Neural cell (in vitro differentiated cells): ENCODE measurements around the gene CRTC3. TPM values are rescaled to one million over a fixed set of nuclear protein-coding genes. Genes with fewer than 3 reads are reported as not detected.
"Not testable (repeated sequence)": the region's sequence is repeated elsewhere in the genome, so short reads cannot be mapped to it uniquely, and the experiment has no call there.

Experiments
- H2AFZ ChIP-seq: fragments of 200-600, 300-800 bp; sonication (generic), shearing (Covaris generic); 2 replicates; pipeline ENCODE4 v1.6.0; 2014; ENCODE audit warnings: low read depth, mild to moderate bottlenecking, antibody characterized with exemption, low read length, moderate library complexity
- H3F3A ChIP-seq: fragments of 200-600 bp; shearing (Covaris generic); 2 replicates; pipeline ENCODE4 v1.6.1; 2016; ENCODE audit warnings: mild to moderate bottlenecking, moderate library complexity, mixed read lengths, antibody characterized with exemption, low read length; ENCODE audit not compliant: insufficient read depth, poor library complexity, severe bottlenecking
- H3K27ac ChIP-seq: fragments of 200-600, 300-800 bp; sonication (generic), shearing (Covaris generic); 2 replicates; pipeline ENCODE4 v1.5.1; 2014; ENCODE audit warnings: mild to moderate bottlenecking, low read length, moderate library complexity
- H3K27me3 ChIP-seq: fragments of 300-800, 200-600 bp; sonication (generic), shearing (Covaris generic); 2 replicates; pipeline ENCODE4 v1.6.0; 2014; ENCODE audit warnings: mild to moderate bottlenecking, low read depth, low read length, moderate library complexity; ENCODE audit not compliant: insufficient read depth
- H3K36me3 ChIP-seq: fragments of 300-800, 200-600 bp; sonication (generic), shearing (Covaris generic); 2 replicates; pipeline ENCODE4 v1.5.1; 2014; ENCODE audit warnings: mild to moderate bottlenecking, antibody characterized with exemption, low read length, moderate library complexity; ENCODE audit not compliant: insufficient read depth
- H3K4me2 ChIP-seq: fragments of 300-800, 200-600 bp; sonication (generic), shearing (Covaris generic); 2 replicates; pipeline ENCODE4 v1.6.0; 2014; ENCODE audit warnings: mild to moderate bottlenecking, low read length
- H3K4me3 ChIP-seq: fragments of 300-800, 200-600 bp; sonication (generic), shearing (Covaris generic); 2 replicates; pipeline ENCODE4 v1.5.1; 2014; ENCODE audit warnings: mild to moderate bottlenecking, low read length, moderate library complexity
- H3K79me2 ChIP-seq: fragments of 200-600 bp; shearing (Covaris generic); replicated peaks from 2 replicates; pipeline ENCODE4 v1.6.0; 2014; ENCODE audit warnings: mild to moderate bottlenecking, low read length, moderate library complexity; ENCODE audit not compliant: insufficient read depth
- H3K9ac ChIP-seq: fragments of 300-800, 200-600 bp; sonication (generic), shearing (Covaris generic); 2 replicates; pipeline ENCODE4 v1.6.1; 2016; ENCODE audit warnings: mild to moderate bottlenecking, low read length, mixed read lengths
- H3K9me2 ChIP-seq: fragments of 200-600 bp; shearing (Covaris generic); 2 replicates; pipeline ENCODE4 v1.6.1; 2016; ENCODE audit warnings: mild to moderate bottlenecking, low read length, mixed read lengths; ENCODE audit not compliant: insufficient read depth
- H3K9me3 ChIP-seq: fragments of 200-600, 300-800 bp; sonication (generic), shearing (Covaris generic); 2 replicates; pipeline ENCODE4 v1.6.1; 2016; ENCODE audit warnings: mild to moderate bottlenecking, mixed run types, low read length, moderate library complexity, mixed read lengths
- H4K20me1 ChIP-seq: fragments of 200-600 bp; shearing (Covaris generic); 2 replicates; pipeline ENCODE4 v1.6.1; 2016; ENCODE audit warnings: mild to moderate bottlenecking, mixed run types; ENCODE audit not compliant: insufficient read depth
- EP300 ChIP-seq: fragments of 450-650 bp; conservative IDR thresholded peaks from 2 replicates; pipeline ENCODE4 v1.6.1; 2014; ENCODE audit warnings: antibody characterized with exemption, mild to moderate bottlenecking, moderate library complexity; ENCODE audit not compliant: poor library complexity, severe bottlenecking
- EZH2 ChIP-seq: fragments of 200-600, 300-800 bp; shearing (Covaris generic), sonication (generic); IDR thresholded peaks from 2 replicates; pipeline ENCODE4 v1.6.1; 2014; ENCODE audit warnings: antibody characterized with exemption, low read length, borderline replicate concordance, mild to moderate bottlenecking; ENCODE audit not compliant: insufficient read depth, poor library complexity, severe bottlenecking
- MXI1 ChIP-seq: fragments of 450-650 bp; conservative IDR thresholded peaks from 2 replicates; pipeline ENCODE4 v1.6.1; 2014; ENCODE audit warnings: antibody characterized with exemption, mild to moderate bottlenecking; ENCODE audit not compliant: poor library complexity, severe bottlenecking
- POLR2AphosphoS5 ChIP-seq: IDR thresholded peaks from 2 replicates; pipeline ENCODE4 v1.6.1; 2012
- RAD21 ChIP-seq: fragments of 450-650 bp; conservative IDR thresholded peaks from 2 replicates; pipeline ENCODE4 v1.6.1; 2014; ENCODE audit warnings: antibody characterized with exemption, mild to moderate bottlenecking, moderate library complexity
- SMC3 ChIP-seq: fragments of 450-650 bp; conservative IDR thresholded peaks from 2 replicates; pipeline ENCODE4 v1.6.1; 2014; ENCODE audit warnings: antibody characterized with exemption, mild to moderate bottlenecking, moderate library complexity; ENCODE audit not compliant: poor library complexity
- TAF1 ChIP-seq: IDR thresholded peaks from 2 replicates; pipeline ENCODE4 v1.6.1; 2012; ENCODE audit warnings: low read depth
- polyA plus RNA-seq: library from polyadenylated mRNA; depleted of rRNA; stranded (reverse); fragments of >200 nt; gene quantifications from 2 replicates; pipeline ENCODE4 v1.2.3, GENCODE V29; 2014
- TF ChIP-seq, protein P1 (sequence below): fragments of 450-650 bp; IDR thresholded peaks from 2 replicates; pipeline ENCODE4 v1.5.1; 2014; ENCODE audit warnings: antibody characterized with exemption, mild to moderate bottlenecking, moderate library complexity; ENCODE audit not compliant: poor library complexity, severe bottlenecking
- TF ChIP-seq, protein P2 (sequence below): IDR thresholded peaks from 2 replicates; pipeline ENCODE4 v1.6.1; 2012; ENCODE audit warnings: borderline replicate concordance

Gene CRTC3
- polyA plus RNA-seq, 1 donor from 2014 or later, result 5.5 TPM

DNA sequence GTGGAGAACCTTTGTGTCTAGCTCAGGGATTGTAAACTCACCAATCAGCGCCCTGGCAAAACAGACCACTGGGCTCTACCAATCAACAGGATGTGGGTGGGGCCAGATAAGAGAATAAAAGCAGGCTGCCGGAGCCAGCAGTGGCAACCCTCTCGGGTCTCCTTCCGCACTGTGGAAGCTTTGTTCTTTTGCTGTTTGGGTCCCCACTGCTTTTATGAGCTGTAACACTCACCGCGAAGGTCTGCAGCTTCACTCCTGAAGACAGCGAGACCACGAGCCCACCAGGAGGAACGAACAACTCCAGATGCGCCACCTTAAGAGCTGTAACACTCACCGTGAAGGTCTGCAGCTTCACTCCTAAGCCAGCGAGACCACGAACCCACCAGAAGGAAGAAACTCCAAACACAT is 18.5 kb upstream of the CRTC3 start:
- H3K4me3 ChIP-seq, H3K27me3 ChIP-seq, H3K9me2 ChIP-seq, H3K79me2 ChIP-seq, H3K36me3 ChIP-seq, H2AFZ ChIP-seq, H3F3A ChIP-seq, H3K9ac ChIP-seq, H3K9me3 ChIP-seq, H3K4me2 ChIP-seq, H4K20me1 ChIP-seq, H3K27ac ChIP-seq: not testable (repeated sequence)

DNA sequence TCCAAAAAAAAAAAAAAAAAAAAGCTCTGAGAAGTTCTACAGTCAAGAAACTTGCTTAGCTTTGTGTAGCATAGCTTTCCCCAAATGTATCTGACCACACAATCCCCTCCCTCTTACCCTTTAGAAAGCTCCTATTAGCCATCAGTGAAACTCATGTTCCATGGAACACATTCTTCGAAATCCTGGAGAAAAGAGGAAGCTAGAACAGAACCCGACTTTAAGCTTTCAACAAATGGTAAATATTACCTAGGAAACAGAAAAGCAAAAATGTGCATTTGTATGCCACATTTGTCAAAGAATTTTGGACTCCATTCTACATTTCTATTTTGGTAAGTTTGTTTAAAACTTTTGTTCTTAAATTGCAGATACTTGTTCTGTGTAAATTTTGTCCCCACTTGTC is 17.4 kb upstream of the CRTC3 start:
- no peak overlapping the region for H3K9ac ChIP-seq
- H3F3A ChIP-seq, result no peaks in the 10 kb centered on the region
- H4K20me1 ChIP-seq, result no peaks in the 10 kb centered on the region
- H3K9me2 ChIP-seq, result no peaks in the 10 kb centered on the region
- H3K36me3 ChIP-seq, result no peaks in the 10 kb centered on the region
- no peaks in the 10 kb centered on the region for H3K79me2 ChIP-seq
- no peak overlapping the region for H3K4me3 ChIP-seq
- TF ChIP-seq RAD21, result no peak
- TF ChIP-seq, protein P1, sequence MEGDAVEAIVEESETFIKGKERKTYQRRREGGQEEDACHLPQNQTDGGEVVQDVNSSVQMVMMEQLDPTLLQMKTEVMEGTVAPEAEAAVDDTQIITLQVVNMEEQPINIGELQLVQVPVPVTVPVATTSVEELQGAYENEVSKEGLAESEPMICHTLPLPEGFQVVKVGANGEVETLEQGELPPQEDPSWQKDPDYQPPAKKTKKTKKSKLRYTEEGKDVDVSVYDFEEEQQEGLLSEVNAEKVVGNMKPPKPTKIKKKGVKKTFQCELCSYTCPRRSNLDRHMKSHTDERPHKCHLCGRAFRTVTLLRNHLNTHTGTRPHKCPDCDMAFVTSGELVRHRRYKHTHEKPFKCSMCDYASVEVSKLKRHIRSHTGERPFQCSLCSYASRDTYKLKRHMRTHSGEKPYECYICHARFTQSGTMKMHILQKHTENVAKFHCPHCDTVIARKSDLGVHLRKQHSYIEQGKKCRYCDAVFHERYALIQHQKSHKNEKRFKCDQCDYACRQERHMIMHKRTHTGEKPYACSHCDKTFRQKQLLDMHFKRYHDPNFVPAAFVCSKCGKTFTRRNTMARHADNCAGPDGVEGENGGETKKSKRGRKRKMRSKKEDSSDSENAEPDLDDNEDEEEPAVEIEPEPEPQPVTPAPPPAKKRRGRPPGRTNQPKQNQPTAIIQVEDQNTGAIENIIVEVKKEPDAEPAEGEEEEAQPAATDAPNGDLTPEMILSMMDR, result no peak
- no peak for TF ChIP-seq MXI1
- TF ChIP-seq TAF1, result no peak
- TF ChIP-seq, protein P2, sequence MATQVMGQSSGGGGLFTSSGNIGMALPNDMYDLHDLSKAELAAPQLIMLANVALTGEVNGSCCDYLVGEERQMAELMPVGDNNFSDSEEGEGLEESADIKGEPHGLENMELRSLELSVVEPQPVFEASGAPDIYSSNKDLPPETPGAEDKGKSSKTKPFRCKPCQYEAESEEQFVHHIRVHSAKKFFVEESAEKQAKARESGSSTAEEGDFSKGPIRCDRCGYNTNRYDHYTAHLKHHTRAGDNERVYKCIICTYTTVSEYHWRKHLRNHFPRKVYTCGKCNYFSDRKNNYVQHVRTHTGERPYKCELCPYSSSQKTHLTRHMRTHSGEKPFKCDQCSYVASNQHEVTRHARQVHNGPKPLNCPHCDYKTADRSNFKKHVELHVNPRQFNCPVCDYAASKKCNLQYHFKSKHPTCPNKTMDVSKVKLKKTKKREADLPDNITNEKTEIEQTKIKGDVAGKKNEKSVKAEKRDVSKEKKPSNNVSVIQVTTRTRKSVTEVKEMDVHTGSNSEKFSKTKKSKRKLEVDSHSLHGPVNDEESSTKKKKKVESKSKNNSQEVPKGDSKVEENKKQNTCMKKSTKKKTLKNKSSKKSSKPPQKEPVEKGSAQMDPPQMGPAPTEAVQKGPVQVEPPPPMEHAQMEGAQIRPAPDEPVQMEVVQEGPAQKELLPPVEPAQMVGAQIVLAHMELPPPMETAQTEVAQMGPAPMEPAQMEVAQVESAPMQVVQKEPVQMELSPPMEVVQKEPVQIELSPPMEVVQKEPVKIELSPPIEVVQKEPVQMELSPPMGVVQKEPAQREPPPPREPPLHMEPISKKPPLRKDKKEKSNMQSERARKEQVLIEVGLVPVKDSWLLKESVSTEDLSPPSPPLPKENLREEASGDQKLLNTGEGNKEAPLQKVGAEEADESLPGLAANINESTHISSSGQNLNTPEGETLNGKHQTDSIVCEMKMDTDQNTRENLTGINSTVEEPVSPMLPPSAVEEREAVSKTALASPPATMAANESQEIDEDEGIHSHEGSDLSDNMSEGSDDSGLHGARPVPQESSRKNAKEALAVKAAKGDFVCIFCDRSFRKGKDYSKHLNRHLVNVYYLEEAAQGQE, result no peak
- no peak for TF ChIP-seq EP300
- TF ChIP-seq POLR2AphosphoS5, result no peak
- no peak for TF ChIP-seq EZH2
- TF ChIP-seq SMC3, result no peak
- H3K4me2 ChIP-seq, result no peak overlapping the region
- H3K27me3 ChIP-seq, result no peaks in the 10 kb centered on the region
- no peak overlapping the region for H2AFZ ChIP-seq
- H3K9me3 ChIP-seq, result no peaks in the 10 kb centered on the region
- H3K27ac ChIP-seq, result no peak overlapping the region

DNA sequence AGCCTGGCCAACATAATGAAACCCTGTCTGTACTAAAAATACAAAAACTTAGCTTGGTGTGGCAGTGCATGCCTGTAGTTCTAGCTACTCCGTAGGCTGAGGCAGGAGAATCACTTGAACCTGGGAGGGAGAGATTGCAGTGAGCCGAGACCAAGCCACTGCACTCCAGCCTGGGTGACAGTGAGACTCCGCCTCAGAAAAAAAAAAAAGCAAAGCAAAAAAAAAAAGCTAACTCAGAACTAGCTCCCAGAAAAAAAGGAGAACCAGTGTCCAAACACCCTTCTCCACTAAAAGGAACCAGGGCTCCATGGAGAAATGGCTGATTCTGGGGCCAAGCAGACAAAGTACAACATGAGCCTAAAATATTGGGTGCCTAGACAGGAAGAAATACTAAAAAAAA is 16.7 kb upstream of the CRTC3 start:
- no peaks in the 10 kb centered on the region for H3K9me3 ChIP-seq

More for the DNA sequence above, 16.7 kb upstream of the CRTC3 start:
- no peaks in the 10 kb centered on the region for H3K9me2 ChIP-seq
- no peaks in the 10 kb centered on the region for H3K27me3 ChIP-seq
- no peak overlapping the region for H3K4me3 ChIP-seq
- H3K4me2 ChIP-seq, result no peak overlapping the region
- no peaks in the 10 kb centered on the region for H3F3A ChIP-seq
- TF ChIP-seq TAF1 (no peak), RAD21 (no peak), EZH2 (no peak), EP300 (no peak), POLR2AphosphoS5 (no peak), SMC3 (no peak), MXI1 (no peak)
- TF ChIP-seq, protein P2, result no peak
- TF ChIP-seq, protein P1, result no peak
- H3K36me3 ChIP-seq, result no peaks in the 10 kb centered on the region
- no peaks in the 10 kb centered on the region for H4K20me1 ChIP-seq
- H3K79me2 ChIP-seq, result no peaks in the 10 kb centered on the region
- H2AFZ ChIP-seq, result no peak overlapping the region
- H3K27ac ChIP-seq, result no peak overlapping the region
- H3K9ac ChIP-seq, result no peak overlapping the region
